Right cardiac atrium (tissue), 5 donors: ENCODE data around the gene LITAFD. TPM values are rescaled to one million over a fixed set of nuclear protein-coding genes. Genes with fewer than 3 reads are reported as not detected.

ENCODE experiments used
- ATAC-seq, 2 donors: fragments of 200-7000 bp; cut with Tn5 transposase; one replicate each; pipeline versions ENCODE4 v1.8.0 to v1.9.1; 2020; ENCODE audit warnings: moderate library complexity in 2 of 2, mild to moderate bottlenecking in 1 of 2
- DNase-seq, 3 donors: peaks; one replicate each; pipeline ENCODE4 v3.0.0-alpha.2; 2020
- H3K27ac ChIP-seq: one replicate; pipeline ENCODE4 v1.5.1; 2013; ENCODE audit warnings: mild to moderate bottlenecking, low read length, control low read depth, moderate library complexity
- H3K27me3 ChIP-seq: one replicate; pipeline ENCODE4 v1.6.1; 2013; ENCODE audit not compliant: control insufficient read depth, insufficient read depth
- H3K4me1 ChIP-seq: one replicate; pipeline ENCODE4 v1.6.1; 2013; ENCODE audit warnings: low read length; ENCODE audit not compliant: control insufficient read depth, insufficient read depth
- H3K4me3 ChIP-seq: one replicate; pipeline ENCODE4 v1.5.1; 2013; ENCODE audit warnings: low read length, control low read depth
- H3K9me3 ChIP-seq: one replicate; pipeline ENCODE4 v1.6.1; 2013; ENCODE audit warnings: low read length; ENCODE audit not compliant: control insufficient read depth
- WGBS: extraction: QIAGEN DNeasy Blood & Tissue Kit; methylation state at CpG from one replicate; pipeline ENCODE4 v1.1.7; 2013; 5-methylcytosine and 5-hydroxymethylcytosine counted together
- intact Hi-C, 4 donors: fragments of 100-400 bp; cut with DNase I; formaldehyde crosslinking; loops; one replicate each; pipeline versions ENCODE4 v1.11.0 to v1.14.0; 2022 to 2023
- polyA plus RNA-seq: library from polyadenylated mRNA; stranded (reverse); fragments of 200-250 nt; gene quantifications from one replicate; pipeline ENCODE4 v1.2.3, GENCODE V29; 2013
- total RNA-seq, 4 donors: library from RNA; stranded (reverse); fragmentation: NEBNext Ultra II Directional; extraction: Animal tissue kit (Norgen Biotek cat#: 25700); gene quantifications; one replicate each; pipeline ENCODE4 v1.2.1, GENCODE V29; 2021
- donor health status: healthy with polysubstance abuse.
- donor health status: DM: no; HTN: yes; CAD: no.
- donor health status: DM: no; HTN: no; CAD: no.
- donor health status: DM: no; HTN: yes; CAD: no; lungs with severe emphysema.
- donor health status: DM: yes; HTN: yes; CAD: no.

The LITAFD gene
- total and polyA plus RNA-seq, 5 donors = not detected

DNA sequence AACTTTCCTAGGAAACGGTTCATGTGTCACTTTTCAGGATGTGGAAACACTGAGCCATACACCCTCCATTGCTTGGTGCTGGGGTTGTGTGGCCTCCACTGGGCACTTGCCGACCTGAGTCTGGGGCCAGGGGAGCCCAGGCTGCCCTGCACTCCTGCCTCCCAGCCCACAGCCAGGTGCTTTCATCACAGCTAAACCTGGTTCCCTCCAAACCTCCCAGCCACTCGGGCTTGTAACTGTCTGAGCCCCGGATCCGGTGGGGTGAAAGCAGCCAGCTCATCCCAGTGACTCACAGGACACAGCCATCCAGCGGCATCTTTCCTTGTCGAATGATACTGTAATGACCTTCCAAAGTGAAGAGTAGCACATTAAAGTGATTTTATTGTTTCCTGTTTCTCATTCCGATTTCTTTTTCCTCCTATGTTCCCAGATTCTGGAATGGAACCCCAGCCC is 33.2 kb upstream of the LITAFD start:
- Histone ChIP-seq H3K4me1 (peaks cover 8% of the 10 kb centered on the region), H3K27me3 (no peaks in the 10 kb centered on the region), H3K9me3 (no peaks in the 10 kb centered on the region), H3K4me3 (no peak overlapping the region), H3K27ac (no peak overlapping the region)
- DNase-seq (peak in 1 of 3 donors; percentile 15), ATAC-seq (no peak)
- 78% methylated on average over 8 of the region's 8 CpGs for WGBS
- intact Hi-C loops = no loop called here

DNA sequence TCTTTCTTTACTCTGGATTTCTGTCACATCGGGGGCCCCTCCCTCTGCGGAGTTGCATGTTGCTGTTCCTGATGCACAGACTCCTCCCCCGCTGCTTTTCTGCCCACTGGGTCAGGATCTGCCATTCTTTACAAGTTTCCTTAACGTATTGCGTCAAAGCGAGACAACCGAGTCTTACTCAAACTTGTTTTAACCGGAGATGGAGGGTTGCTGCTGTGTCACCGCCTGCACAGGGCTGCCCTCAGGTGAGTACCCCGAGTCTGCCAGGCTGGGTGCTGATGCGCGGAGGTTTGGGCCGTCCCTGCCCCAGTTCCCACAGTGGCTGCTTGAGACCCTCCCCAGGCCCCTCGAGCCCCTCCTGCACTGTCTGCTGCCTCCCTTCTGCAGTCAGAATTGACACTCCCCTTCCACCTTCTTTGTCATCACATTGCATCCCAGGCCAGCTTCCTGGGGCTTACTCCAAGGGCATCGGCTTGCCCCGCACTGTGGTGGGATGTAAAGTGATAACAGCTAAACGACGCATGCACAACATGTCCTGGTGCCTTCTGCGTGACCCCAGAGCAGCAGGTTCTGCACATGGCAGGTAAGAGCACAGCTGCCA is 32.6 kb upstream of the LITAFD start:
- ATAC-seq (no peak), DNase-seq (peak in 2 of 3 donors; percentile 12 to 50)
- Histone ChIP-seq H3K27me3 (no peaks in the 10 kb centered on the region), H3K9me3 (no peaks in the 10 kb centered on the region), H3K4me1 (peaks cover 8% of the 10 kb centered on the region), H3K27ac (no peak overlapping the region), H3K4me3 (no peak overlapping the region)
- intact Hi-C loops = no loop called here
- 84% methylated on average over 19 of the region's 19 CpGs for WGBS

DNA sequence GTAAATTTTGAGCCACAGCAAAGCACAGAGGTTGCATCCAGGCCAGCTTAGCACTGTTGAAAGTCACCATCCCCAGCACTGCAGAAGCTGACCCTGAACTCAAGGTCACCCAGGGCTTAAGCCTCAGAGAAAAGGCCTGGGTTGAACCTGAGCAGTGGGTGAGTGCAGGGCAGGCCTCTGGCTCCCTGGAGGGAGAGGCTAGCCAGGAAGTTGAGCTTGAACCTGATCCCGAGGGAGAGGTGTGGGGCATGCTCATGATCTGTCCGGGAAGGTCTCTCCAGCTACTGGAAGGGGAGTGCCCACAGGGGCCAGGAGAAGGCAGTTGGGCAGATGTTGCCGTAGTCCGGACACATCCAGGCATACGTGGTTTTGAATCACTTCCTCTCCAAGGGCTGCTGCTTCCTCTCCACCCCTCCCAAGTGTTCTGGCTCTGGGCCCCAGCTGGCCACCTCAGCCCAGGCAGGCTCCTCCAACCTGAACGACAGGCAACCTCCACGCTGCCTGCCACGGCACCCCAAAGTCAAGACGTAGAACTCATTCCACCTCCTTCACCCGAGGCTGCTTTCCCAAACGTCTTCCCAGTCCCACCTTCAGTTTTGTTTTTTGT is 31.8 kb upstream of the LITAFD start:
- Histone ChIP-seq H3K4me1 (peaks cover 8% of the 10 kb centered on the region), H3K4me3 (no peak overlapping the region), H3K9me3 (no peaks in the 10 kb centered on the region), H3K27ac (peak overlapping the region; percentile 29), H3K27me3 (no peaks in the 10 kb centered on the region)
- intact Hi-C loops = no loop called here
- WGBS = 31% methylated on average over 11 of the region's 11 CpGs
- ATAC-seq (peak; percentile 78 to 92), DNase-seq (peak; percentile 72 to 81 (median 81))

DNA sequence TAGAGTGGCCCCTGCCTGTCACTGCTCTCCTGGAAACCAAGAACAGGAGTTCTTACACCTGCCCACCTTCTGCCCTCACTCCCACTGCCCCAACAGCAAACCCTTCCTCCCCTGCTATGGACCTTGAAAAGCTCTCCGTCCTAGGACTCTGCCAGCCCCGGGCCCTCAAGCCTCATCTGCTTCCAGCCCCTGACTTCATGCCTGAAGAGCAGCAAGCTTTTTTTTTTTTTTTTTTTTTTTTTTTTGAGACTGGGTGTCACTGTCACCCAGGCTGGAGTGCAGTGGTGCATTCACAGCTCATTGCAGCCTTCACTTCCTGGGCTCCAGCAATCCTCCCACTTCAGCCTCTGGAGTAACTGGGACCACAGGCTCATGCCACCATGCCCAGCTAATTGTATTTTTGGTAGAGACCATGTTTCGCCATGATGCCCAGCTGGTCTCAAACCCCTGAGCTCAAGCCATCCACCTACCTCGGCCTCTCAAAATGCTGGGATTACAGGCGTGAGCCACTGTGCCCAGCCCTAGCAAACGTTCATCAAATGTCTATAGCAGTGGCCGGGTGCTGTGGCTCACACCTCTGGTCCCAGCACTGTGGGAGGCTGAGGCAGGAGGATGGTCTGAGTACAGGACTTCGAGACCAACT is 30.3 kb upstream of the LITAFD start:
- no peaks in the 10 kb centered on the region for H3K27me3 ChIP-seq
- ATAC-seq (no peak), DNase-seq (no peak)
- peaks cover 5% of the 10 kb centered on the region for H3K4me1 ChIP-seq
- H3K4me3 ChIP-seq = no peak overlapping the region
- intact Hi-C loops = no loop called here
- WGBS = 92% methylated on average over 8 of the region's 8 CpGs
- H3K27ac ChIP-seq = no peak overlapping the region
- no peaks in the 10 kb centered on the region for H3K9me3 ChIP-seq

DNA sequence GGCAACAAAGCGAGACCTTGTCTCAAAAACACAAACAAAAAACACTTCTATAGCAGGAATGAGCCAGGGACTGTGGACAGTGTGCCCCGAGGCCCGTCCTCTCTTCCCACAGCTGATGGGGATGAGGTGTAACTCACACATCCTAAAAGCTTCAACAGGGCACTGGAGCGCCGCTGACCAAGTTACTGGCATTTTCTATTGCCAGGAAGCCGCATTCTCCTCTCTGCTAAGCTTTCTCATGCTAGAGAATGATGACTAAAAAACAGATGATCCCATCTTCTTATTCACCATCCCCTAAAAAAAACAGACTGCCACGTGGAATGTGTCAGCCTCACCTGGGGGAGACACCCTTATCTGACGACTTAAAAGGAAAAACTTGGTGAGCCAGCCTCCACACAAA is 29.6 kb upstream of the LITAFD start:
- DNase-seq (peak in 1 of 3 donors; percentile 9), ATAC-seq (no peak)
- intact Hi-C loops = no loop called here
- Histone ChIP-seq H3K4me3 (no peak overlapping the region), H3K4me1 (peaks cover 5% of the 10 kb centered on the region), H3K9me3 (no peaks in the 10 kb centered on the region), H3K27me3 (no peaks in the 10 kb centered on the region), H3K27ac (peak overlapping the region; percentile 13)
- 74% methylated on average over 8 of the region's 8 CpGs for WGBS

DNA sequence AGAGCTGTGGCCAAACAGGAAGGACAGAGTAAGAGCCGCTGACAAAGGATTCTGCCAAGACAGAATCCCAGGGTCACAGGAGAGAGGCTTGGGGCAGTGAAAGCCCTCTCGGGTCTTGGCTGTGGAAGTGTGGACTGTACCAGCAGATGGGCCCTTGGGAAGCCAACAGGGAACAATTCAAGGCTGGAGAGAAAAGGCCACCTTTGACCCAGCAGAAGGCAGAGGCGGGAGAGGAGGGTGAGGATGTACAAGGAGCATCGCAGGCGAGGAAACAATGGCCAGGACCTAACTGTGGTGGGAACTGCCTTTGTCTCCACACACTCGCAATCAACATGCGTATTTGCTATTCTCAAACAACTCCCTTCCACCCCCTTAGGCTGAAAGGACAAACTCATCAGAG is 29.0 kb upstream of the LITAFD start:
- no peaks in the 10 kb centered on the region for H3K9me3 ChIP-seq
- intact Hi-C loops = no loop called here
- ATAC-seq (no peak), DNase-seq (peak in 2 of 3 donors; percentile 31 to 33)
- H3K4me1 ChIP-seq = peaks cover 5% of the 10 kb centered on the region
- no peaks in the 10 kb centered on the region for H3K27me3 ChIP-seq
- no peak overlapping the region for H3K4me3 ChIP-seq
- peak overlapping the region; percentile 20 for H3K27ac ChIP-seq
- WGBS = 68% methylated on average over 7 of the region's 7 CpGs

DNA sequence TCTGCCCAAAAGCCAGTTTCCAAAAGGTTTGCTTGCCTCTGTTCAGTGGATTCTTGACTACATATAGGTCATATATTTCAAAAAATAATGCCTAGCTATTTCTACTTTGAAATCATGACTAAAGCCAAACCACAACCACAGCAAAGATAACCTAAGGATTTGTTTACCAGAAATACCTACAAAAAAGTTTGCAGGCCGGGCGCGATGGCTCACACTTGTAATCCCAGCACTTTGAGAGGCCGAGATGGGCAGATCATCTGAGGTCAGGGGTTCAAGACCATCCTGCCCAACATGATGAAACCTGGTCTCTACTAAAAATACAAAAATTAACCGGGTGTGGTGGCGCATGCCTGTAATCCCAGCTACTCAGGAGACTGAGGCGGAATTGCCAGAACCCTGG is 28.5 kb upstream of the LITAFD start:
- Histone ChIP-seq H3K4me1 (peaks cover 5% of the 10 kb centered on the region), H3K27ac (peak overlapping the region; percentile 20)
- intact Hi-C loops = no loop called here

DNA sequence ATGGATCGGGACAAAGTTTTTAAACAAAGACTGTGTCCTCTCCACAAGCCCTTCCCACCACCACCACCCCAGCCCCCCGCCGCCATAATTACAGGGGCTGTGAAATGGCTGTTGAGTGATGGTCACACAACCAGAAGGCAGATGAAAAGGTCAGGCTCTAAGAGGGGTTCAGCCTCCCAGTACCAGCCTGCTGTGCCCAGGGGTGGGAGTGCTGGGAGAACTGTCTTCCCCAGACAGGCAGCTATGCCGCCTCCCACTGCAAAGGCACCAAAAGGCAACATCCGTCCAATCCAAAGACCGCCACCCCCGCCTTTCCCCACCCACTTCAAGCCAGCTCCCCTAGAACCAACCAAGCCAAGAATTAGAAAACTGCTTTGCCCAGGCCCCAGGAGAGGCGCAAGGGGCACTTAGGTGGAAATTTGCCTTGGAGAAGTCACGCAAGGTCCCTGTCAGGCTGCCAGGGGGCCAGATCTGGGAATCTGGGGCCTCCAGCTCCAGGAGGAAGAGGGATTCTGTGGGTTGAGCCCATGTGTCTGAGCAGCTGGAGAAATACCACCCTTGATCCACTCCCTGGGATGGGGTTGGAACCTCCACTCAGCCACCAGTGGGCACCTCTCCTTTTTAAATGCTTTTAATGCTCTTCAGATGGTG is 27.7 kb upstream of the LITAFD start:
- no peak overlapping the region for H3K27ac ChIP-seq
- H3K9me3 ChIP-seq = no peaks in the 10 kb centered on the region
- DNase-seq (peak in 2 of 3 donors; percentile 21 to 29), ATAC-seq (no peak)
- no peak overlapping the region for H3K4me3 ChIP-seq
- peaks cover 5% of the 10 kb centered on the region for H3K4me1 ChIP-seq
- no peaks in the 10 kb centered on the region for H3K27me3 ChIP-seq
- intact Hi-C loops = no loop called here
- 83% methylated on average over 9 of the region's 9 CpGs for WGBS

More for the DNA sequence above, 28.5 kb upstream of the LITAFD start:
- Histone ChIP-seq H3K4me3 (no peak overlapping the region), H3K9me3 (no peaks in the 10 kb centered on the region), H3K27me3 (no peaks in the 10 kb centered on the region)
- 95% methylated on average over 7 of the region's 7 CpGs for WGBS
- DNase-seq = peak in 2 of 3 donors; percentile 16 to 29
- ATAC-seq = no peak

DNA sequence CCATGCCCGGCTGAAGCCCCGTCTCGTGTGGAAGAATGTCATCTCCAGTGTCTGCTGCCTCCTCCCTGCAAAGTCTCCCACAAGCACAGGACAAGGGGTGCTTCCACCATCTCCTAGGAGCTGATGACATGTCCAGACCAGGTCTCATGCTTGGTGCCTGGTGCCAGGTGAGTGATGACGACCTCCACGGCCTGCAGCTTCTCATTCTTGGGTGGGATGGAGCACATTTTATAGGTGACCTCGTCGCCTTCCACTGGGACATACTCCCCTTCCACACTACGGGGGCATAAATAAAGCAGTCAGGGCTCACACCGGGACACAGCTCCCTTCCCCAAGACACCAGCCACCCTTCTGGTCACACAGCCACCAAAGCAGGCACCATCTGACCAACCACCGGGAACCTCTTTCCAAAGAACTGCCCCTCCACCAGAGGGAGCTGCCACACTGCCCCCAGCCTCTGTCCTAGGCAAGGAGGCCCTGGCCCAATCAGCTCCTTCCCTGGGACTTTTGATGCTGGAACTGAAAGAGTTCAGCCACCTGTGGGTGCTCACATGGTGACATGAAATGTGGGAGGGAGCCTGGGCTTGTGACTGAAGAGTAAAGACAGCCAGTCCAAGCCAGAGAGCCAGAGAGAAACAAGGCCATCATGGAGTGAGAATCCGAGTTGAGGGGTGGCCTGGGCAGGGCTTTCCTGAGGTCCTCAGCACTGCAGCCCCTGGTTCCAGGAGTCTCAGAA is 26.9 kb upstream of the LITAFD start:
- ATAC-seq = no peak
- no peaks in the 10 kb centered on the region for H3K9me3 ChIP-seq
- DNase-seq = peak in 1 of 3 donors; percentile 40
- 81% methylated on average over 11 of the region's 11 CpGs for WGBS
- no peak overlapping the region for H3K27ac ChIP-seq
- intact Hi-C loops = no loop called here
- H3K4me3 ChIP-seq = no peak overlapping the region
- no peaks in the 10 kb centered on the region for H3K27me3 ChIP-seq
- peaks cover 2% of the 10 kb centered on the region for H3K4me1 ChIP-seq

DNA sequence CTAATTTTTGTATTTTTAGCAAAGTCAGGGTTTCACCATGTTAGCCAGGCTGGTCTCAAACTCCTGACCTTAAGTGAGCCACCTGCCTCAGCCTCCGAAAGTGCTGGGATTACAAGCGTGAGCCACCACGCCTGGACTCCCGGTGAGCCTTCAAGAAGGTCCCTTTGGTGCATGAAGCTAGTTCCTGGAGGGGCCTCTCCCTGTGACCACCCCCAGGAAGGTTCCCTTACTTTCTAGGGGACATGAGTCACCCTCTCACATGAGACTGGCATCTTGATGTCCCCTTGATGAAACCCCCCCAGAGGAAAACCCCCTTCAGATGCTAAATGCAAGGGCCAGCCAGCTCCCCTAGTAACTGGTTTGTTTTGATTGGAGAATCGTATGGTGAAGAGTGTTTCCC is 26.2 kb upstream of the LITAFD start:
- Histone ChIP-seq H3K27ac (no peak overlapping the region), H3K4me1 (peaks cover 2% of the 10 kb centered on the region), H3K9me3 (no peaks in the 10 kb centered on the region), H3K27me3 (no peaks in the 10 kb centered on the region), H3K4me3 (no peak overlapping the region)
- DNase-seq = peak in 1 of 3 donors; percentile 32
- intact Hi-C loops = no loop called here
- ATAC-seq = no peak
- WGBS = 70% methylated on average over 5 of the region's 5 CpGs
